HG02884 (cell line): Measurements from ENCODE around the gene TP73.

ENCODE experiments used
- ATAC-seq: cut with Tn5 transposase; IDR thresholded peaks from one replicate; pipeline ENCODE4 v1.9.1; 2021; ENCODE audit warnings: mild to moderate bottlenecking, moderate library complexity; ENCODE audit not compliant: unreplicated experiment

The TP73 gene

DNA sequence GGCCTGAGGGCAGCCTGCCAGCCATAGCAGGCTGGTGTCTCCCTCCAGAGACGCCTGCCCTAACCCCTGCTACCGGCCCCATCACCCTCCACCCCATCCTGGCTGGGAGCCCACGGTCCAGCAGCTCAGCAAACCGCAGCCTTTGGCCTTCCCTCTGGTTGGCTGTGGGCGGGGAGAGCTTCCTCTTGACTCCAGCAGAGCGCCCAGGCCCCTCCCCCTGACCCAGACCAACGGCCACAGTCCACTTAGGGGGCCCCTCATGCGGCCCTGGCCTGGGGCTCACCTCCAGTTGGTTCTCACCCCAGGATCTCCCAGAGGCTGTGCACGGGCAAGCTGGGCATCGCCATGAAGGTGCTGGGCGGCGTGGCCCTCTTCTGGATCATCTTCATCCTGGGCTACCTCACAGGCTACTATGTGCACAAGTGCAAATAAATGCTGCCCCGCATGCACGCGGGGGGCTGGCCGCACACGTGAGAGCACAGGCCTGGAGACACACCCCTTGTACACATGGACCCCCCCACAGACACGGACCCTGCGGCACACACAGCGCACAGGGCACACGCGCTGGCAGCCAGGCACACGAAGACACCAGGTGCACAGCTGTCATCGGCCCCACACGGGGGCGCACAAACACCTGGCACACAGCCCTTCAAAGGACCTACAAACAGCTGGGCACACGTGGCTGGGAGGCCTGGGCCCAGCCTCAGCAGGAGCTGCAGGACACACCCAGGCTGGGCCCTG, 123.3 kb downstream of the TP73 start:
- ATAC-seq, result no peak

DNA sequence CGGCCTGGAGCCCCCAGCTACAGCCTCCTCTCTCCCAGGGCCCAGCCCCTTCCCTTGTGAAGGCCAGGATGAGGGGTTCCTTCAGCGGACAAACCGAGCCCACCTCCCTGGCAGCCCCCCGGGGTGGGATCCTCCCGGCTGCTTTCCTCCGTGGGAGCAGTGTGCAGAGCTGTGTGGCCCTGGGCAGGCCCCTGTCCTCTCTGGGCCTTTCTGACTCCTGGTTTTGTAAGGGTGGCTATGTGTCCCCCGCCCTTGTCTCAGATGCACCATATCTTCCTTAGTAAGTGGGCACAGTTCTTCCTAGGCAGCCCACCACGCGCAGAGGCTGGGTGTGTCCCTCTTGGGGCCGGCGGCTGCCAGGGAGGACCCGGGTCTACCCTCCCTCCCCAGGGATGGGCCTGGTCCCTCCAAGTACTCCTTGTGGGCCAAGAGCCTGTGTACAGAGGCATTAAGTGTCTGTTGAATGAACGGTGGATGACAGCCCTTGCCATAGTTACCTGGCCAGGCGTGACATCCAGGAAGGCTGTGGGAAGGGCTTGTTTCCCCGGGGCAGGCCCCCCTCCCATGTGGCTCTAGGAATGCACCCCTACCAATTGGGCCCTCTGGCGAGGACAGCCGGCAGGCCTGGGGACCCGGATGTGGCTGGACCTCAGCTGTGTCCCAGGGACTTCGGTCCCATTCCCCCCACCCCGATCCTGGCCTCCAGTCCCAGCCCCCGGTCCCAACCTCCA, 124.1 kb downstream of the TP73 start:
- no peak for ATAC-seq

DNA sequence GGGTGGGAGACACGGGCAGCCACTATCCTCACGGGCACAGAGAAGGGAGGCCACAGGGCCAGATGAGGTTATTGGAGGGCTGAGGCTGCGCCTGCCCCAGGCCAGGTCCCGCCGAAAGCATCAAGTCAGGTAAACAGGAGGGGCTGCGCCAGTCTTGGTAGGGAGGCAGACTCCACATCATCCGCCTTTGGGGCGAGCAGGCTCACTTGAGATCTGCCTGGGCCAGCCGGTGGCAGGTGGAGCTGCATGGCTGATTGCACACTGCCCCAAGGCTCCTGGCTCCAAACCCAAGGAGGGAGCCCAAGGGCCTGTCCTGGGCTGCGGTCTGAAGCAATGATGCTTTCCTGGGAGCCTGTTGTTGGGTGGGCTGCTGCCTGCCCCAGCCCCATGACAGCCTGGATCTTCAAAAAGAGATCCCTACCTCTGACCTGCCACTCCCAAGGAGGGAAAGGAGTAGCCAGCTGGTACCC, 124.8 kb downstream of the TP73 start:
- ATAC-seq, result no peak

DNA sequence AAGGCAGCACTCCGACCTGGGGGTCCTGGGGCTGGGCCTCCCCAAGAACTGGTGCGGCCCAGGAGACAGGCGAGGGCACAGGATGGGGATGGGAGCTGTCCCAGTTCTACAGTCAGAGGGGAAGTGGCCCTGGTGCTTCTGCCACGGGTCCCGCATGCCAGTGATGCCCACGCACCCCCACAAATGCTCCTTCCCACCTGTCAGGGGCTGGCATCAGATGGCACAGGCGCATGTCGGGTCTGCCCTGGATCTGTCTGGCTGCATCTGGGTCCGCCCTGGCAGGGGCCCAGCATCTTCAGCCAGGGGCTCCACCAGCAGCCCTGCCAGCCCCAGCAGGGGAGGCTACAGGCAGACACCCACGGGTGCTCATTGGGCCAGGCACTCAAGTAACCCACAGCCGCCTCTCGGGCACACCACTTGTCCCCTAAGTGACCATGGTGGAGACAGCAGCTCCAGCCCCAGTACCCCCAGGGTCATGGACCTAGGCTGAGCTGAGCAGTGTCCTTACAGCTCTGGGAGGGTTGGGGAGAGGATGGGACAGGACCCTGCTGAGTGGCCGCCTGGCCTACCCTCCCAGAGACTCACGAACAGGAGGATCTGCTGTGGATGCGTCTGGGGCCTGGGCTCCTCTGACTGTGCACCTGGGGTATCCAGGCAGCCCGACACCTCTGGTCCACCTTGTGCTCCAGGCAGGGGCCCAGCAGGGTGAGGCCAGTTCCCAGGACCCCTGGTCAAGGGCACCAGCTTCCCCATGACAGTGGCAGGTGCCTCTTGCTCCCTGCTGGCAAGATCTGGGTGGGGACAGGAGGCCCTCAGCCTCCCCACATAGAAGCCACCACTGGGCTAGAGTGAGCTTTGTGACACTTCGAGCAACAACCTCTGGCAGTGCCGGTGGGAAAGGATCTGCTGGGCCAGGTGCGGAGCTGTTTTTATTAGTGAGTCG, 125.6 kb downstream of the TP73 start:
- ATAC-seq, result no peak

DNA sequence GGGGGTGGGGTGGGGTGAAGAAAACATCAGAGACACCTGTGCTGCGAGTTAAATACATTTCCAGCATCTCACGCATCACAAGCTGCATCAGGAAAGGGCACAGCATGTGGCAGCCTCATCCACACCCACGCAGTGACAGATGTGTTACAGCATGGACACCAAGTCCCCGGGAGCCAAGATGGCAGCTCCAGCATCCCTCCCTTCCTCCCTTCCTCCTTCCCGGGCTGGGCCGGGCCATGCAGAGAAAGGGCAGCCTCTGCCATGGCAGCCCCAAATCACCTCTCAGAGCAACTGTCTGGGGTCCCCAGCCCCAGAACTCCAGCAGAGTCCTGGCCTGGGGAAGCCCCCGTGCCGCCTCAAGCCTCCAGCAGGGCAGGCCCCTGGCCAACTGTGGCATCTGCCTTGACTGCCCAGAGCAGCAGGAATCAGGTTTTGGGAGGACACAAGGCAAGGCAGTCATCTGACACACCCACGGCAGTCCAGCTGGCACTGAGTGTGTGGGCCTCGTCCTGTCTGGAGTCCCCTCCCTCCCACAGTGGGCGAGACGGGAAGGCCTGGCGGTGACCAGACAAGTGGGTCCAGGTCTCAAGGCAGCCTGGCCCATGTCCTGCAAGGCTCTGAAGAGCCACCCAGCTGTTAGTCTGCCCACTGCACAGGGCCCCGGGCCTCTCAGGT, 126.4 kb downstream of the TP73 start:
- ATAC-seq, result no peak

DNA sequence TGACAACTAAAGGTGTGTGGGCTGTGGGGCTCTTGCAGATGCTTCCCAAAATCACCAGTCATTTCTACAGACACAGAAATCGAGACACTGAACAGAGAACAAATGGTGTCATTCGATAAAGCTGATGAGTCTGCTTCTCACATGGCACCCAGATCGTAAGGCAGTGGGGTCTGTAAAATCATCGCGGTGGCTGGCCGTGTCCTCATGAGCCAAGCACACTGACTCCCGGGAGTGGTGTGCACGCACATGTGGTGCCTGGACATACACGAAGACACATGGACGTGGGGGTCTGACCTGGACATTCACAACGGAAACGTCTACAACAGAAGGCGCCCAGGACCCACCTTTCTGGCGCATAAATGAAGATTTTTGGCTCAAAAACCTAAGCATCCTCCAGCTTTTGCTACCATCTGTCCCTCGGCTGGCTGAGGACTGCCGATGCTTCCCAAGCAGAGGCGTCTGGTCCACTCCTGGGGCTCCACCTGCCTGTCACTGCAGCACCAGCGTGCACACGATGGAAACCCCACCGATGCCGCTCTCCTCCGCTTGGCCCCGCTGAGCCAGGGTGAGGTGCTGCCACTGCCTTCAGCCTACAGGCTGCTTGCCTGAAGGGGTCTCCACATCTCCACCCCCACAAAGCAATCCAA, 127.1 kb downstream of the TP73 start:
- ATAC-seq, result no peak

DNA sequence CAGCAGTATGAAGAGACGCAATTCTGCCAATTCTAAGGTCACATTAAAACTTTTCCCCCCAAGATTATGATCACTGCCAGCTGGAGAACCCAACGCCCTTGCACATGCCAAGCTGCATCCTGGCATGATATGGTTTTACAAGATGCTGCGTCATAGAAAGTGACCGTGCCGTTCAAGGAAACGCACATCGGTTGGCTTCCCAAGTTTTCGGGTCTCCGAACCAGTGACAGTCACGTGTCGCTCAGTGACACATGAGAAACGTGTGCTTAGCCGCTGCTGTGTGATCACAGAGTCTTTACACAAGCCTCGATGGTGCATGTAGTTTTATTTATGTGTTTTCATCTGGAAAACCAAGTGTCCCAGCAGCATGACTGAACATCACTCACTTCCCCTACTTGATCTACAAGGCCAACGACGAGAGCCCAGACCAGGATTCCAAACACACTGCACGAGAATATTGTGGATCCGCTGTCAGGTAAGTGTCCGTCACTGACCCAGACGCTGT, 127.6 kb downstream of the TP73 start:
- ATAC-seq, result no peak

DNA sequence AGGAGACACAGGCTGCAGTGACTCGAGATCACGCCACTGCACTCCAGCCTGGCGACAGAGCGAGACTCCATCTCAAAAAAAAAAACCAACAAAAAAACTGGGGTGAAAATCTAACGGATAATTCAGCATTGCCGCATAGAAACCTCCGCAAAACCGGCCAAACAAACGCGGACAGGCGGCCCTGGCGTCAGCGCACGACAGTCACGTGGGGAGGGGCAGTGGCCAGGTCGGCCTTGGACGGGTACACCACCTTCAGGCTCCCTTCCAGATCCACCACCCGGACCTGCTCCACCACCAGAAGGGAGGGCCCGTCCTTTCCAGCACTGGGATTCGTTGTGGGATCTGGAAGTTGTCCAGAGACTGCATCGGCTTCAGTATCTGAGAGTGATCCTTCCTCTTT, 128.6 kb downstream of the TP73 start:
- ATAC-seq, result no peak

DNA sequence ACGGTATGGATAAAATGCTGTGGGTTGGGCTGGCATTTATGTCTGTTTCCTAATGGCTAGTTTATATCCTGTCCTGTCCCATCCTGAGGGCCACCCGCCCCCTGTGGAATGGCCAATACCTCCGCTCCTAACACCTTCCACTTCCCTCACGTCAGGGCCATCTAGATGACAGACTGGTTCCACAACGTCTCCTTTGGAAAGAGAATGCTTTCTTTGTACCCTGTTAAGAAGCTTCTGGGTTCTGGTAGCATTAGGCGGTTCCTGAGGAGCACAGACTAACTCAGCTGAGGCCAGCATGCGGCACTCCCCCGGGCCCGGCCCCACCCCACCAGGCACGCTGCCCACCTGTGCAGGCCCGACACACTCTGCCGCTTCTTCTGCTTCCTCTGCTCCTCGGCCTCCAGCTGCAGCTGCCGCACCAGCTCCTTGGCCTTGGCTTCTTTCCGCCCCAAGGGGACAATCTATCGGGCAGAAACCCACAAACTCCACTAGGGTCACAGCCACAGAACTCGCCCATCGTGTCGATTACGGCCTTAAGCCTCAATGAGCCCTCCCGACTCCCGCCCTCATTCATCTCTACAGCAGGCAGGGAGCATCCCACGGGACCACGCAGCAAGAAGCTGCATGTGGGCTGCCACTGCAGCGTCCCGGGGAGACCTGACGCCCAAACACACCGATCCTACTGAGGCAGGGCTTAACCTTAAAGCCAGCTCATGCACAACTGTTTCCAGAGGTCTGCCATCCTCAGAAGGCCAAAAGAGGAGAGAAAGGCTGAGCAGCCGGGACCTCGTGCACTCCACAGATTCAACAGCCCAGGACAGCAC, 131.5 kb downstream of the TP73 start:
- ATAC-seq, result no peak

DNA sequence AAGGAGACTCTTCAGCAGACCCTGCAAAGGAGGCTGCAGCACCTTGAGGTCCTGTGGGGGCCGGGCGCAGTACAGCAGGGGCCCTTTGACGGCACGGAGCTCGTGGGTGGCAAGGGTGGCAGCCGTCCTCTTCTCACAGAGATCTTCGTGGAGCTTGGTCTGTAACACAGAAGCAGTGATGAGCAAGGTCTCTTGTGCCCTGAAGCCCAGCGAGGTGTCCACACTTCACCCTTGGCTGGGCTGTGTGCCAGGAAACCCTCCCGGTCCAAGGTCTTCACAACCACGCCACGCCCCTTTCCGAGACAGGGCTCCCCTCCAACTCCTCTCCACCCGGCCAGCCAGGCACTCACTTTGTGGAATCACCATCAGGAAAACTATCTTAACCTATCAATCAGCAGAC, 132.7 kb downstream of the TP73 start:
- ATAC-seq, result no peak

DNA sequence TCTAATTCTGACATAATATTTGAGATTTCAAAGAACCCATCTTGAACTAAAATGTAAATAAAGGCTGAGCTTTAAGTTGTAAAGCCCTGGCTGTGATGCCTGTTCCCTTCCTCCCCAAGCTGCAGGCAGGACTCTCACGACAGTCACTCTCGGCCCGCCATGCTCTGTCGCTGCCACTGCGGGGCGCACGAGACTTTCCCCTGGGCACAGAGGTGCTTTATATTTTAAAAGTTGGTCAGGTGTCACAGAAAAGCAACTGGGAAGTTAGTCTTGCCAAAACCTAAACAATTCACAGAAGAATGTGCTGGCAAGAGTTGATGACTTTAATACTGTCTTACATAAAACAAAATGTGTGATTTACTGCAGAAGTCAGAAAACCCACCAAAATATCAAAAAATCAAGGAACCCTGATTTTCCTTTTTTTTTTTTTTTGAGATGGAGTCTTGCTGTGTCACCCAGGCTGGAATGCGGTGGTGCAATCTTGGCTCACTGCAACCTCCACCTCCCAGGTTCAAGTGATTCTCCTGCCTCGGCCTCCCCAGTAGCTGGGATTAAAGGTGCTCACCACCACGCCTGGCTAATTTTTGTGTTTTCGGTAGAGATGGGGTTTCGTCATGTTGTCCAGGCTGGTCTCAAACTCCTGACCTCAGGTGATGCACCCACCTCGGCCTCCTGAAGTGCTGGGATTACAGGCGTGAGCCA, 133.3 kb downstream of the TP73 start:
- ATAC-seq, result no peak
